ENCODE data around the gene RYR2. TPM values are rescaled to one million over a fixed set of nuclear protein-coding genes. Genes with fewer than 3 reads are reported as not detected.

Gene RYR2
- total RNA-seq, 1 donor from 2014 or later = 5.4 TPM

DNA sequence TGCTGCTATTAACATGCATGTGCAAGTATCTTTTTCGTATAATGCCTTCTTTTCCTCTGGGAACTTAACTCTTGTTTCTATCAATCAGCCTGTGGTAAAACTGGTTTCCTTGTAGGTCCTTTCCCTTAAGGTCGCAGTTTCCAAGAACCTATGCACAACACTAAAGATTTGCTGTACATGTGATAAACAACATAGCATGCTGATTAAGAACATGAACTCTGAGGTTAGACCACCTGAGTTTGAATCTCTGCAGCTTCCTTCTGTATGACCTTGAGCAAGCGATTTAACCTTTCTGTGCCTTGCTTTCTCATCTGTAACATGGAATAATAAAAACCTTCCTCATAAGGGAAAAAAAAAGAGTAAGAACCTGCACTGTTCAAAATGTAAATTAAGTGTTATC is 186.4 kb downstream of the RYR2 start:
- no peaks in the 10 kb centered on the region for H3K9me3 Mint-ChIP-seq (ENCODE audit: unreplicated experiment)

DNA sequence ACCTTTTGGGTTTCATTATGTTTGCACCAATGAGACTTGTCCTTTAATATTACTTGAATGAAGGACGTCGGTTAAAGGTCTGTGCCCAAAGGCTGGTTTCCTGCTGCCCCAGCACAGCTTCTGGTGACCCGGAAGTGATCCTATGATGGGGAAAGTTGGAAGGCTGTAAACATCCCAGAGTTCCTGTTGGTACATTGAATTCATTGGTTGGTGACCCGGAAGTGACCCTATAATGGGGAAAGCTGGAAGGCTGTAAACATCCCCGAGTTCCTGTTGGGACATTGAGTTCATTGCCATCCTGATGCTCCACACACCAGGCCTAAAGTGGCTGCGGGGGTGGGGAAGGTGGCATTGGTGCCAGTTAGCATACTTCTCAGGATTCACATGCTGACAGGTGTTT is 187.3 kb downstream of the RYR2 start:
- Mint-ChIP-seq H3K27ac (ENCODE audit: unreplicated experiment) (no peak overlapping the region), H3K36me3 (ENCODE audit: low read depth, unreplicated experiment) (no peaks in the 10 kb centered on the region), H3K4me1 (ENCODE audit: unreplicated experiment) (peaks cover 18% of the 10 kb centered on the region), H3K4me3 (ENCODE audit: unreplicated experiment) (no peak overlapping the region), H3K27me3 (ENCODE audit: unreplicated experiment) (no peaks in the 10 kb centered on the region), H3K9me3 (ENCODE audit: unreplicated experiment) (no peaks in the 10 kb centered on the region)
- DNase-seq (ENCODE audit: low spot score) = no peak
- TF ChIP-seq CTCF (IDR thresholded peaks at IDR 0.05; ENCODE audit: unreplicated experiment) = no peak

More for the DNA sequence above, 186.4 kb downstream of the RYR2 start:
- H3K27me3 Mint-ChIP-seq (ENCODE audit: unreplicated experiment) = no peaks in the 10 kb centered on the region
- H3K36me3 Mint-ChIP-seq (ENCODE audit: low read depth, unreplicated experiment) = no peaks in the 10 kb centered on the region
- H3K4me1 Mint-ChIP-seq (ENCODE audit: unreplicated experiment) = peaks cover 16% of the 10 kb centered on the region
- DNase-seq (ENCODE audit: low spot score) = no peak
- no peak overlapping the region for H3K27ac Mint-ChIP-seq (ENCODE audit: unreplicated experiment)
- TF ChIP-seq CTCF (IDR thresholded peaks at IDR 0.05; ENCODE audit: unreplicated experiment) = no peak
- no peak overlapping the region for H3K4me3 Mint-ChIP-seq (ENCODE audit: unreplicated experiment)

GRCh38 chr1:237232501-237232900 is 190.5 kb downstream of the RYR2 start:
- Mint-ChIP-seq H3K9me3 (ENCODE audit: unreplicated experiment) (no peaks in the 10 kb centered on the region), H3K27me3 (ENCODE audit: unreplicated experiment) (no peaks in the 10 kb centered on the region), H3K36me3 (ENCODE audit: low read depth, unreplicated experiment) (no peaks in the 10 kb centered on the region), H3K4me3 (ENCODE audit: unreplicated experiment) (no peak overlapping the region), H3K27ac (ENCODE audit: unreplicated experiment) (no peak overlapping the region), H3K4me1 (ENCODE audit: unreplicated experiment) (peaks cover 13% of the 10 kb centered on the region)
- no peak for TF ChIP-seq CTCF (IDR thresholded peaks at IDR 0.05; ENCODE audit: unreplicated experiment)
- DNase-seq (ENCODE audit: low spot score) = no peak

DNA sequence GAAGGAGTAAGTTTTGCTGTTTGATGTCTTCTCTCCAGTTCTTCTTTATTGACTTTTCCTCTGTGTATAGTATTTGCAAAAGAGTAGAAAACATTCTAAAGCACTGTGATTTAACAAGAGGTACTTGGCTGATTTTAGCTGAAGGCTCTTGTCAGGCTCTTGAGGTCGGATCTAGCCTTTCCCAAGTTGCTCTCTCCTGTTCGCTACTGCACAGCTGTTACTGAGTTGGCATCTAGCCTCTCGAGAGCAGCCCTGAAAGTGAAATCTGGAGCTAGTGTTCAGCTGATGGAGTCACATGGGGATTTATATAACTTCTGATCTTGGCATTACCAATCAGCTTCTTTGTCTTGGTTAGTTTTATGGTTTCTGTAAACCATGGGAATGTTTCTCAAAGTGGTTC is 193.1 kb downstream of the RYR2 start:
- Mint-ChIP-seq H3K27ac (ENCODE audit: unreplicated experiment) (no peak overlapping the region), H3K4me1 (ENCODE audit: unreplicated experiment) (peaks cover 15% of the 10 kb centered on the region)

DNA sequence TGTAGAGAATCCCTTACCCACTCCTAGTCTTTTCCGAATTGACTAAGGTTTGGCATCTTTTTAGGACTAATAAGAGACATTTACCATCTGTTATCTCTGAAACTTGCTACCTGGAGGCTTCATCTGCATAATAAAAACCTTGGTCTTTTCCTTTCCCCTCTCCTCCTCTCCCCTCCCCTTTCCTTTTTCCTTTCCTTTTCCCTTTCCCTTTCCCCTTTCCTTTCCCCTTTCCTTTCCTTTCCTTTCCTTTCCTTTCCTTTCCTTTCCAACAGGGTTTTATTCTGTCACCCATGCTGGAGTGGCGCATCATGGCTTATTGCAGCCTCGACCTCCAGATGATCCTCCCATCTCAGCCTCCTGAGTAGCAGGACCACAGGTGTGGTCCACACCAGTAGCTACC is 195.7 kb downstream of the RYR2 start:
- TF ChIP-seq CTCF (IDR thresholded peaks at IDR 0.05; ENCODE audit: unreplicated experiment) = no peak
- Mint-ChIP-seq H3K4me3 (ENCODE audit: unreplicated experiment) (no peak overlapping the region), H3K36me3 (ENCODE audit: low read depth, unreplicated experiment) (no peaks in the 10 kb centered on the region), H3K27ac (ENCODE audit: unreplicated experiment) (peak overlapping the region; percentile 53), H3K9me3 (ENCODE audit: unreplicated experiment) (no peaks in the 10 kb centered on the region), H3K4me1 (ENCODE audit: unreplicated experiment) (peaks cover 22% of the 10 kb centered on the region), H3K27me3 (ENCODE audit: unreplicated experiment) (no peaks in the 10 kb centered on the region)
- no peak for DNase-seq (ENCODE audit: low spot score)

More for the DNA sequence above, 193.1 kb downstream of the RYR2 start:
- H3K27me3 Mint-ChIP-seq (ENCODE audit: unreplicated experiment) = no peaks in the 10 kb centered on the region
- no peak for DNase-seq (ENCODE audit: low spot score)
- no peaks in the 10 kb centered on the region for H3K9me3 Mint-ChIP-seq (ENCODE audit: unreplicated experiment)
- no peak for TF ChIP-seq CTCF (IDR thresholded peaks at IDR 0.05; ENCODE audit: unreplicated experiment)
- H3K36me3 Mint-ChIP-seq (ENCODE audit: low read depth, unreplicated experiment) = no peaks in the 10 kb centered on the region
- no peak overlapping the region for H3K4me3 Mint-ChIP-seq (ENCODE audit: unreplicated experiment)

Measured in endothelial cell (in vitro differentiated cells).